Measurements from ENCODE around the gene PXMP4. TPM values are rescaled to one million over a fixed set of nuclear protein-coding genes. Genes with fewer than 3 reads are reported as not detected.
"Not testable (repeated sequence)": the region's sequence is repeated elsewhere in the genome, so short reads cannot be mapped to it uniquely, and the experiment has no call there.

PXMP4 gene
- total RNA-seq, 2 experiments from 2014 or later = 13.4 to 19.2 TPM

GRCh38 chr20:33707668-33708067 lies 12.4 kb downstream of the PXMP4 start:
- POLR2A ChIA-PET = no interaction called here
- no peak overlapping the region for H3K27ac Mint-ChIP-seq
- ATAC-seq (ENCODE audit: low read depth) = no peak

GRCh38 chr20:33704197-33704924 lies 15.7 kb downstream of the PXMP4 start:
- peaks cover 2% of the 10 kb centered on the region for H3K9me3 Mint-ChIP-seq
- no peaks in the 10 kb centered on the region for H3K27me3 Mint-ChIP-seq
- no peak overlapping the region for H3K4me3 Mint-ChIP-seq
- H3K4me1 Mint-ChIP-seq = no peaks in the 10 kb centered on the region
- DNase-seq = no peak
- H3K36me3 Mint-ChIP-seq = peaks cover 5% of the 10 kb centered on the region
- ATAC-seq (ENCODE audit: low read depth) = no peak
- POLR2A ChIA-PET = interaction anchor here (1.7 kb wide), 1 partner anchor 16 kb away, joined by 5 read pairs; the partner anchor contains the start of gene PXMP4
- no peak overlapping the region for H3K27ac Mint-ChIP-seq

More at GRCh38 chr20:33707668-33708067, 12.4 kb downstream of the PXMP4 start:
- Mint-ChIP-seq H3K9me3 (no peaks in the 10 kb centered on the region), H3K27me3 (no peaks in the 10 kb centered on the region), H3K4me1 (peaks cover 5% of the 10 kb centered on the region), H3K4me3 (no peak overlapping the region), H3K36me3 (peaks cover 22% of the 10 kb centered on the region)
- no peak for DNase-seq

GRCh38 chr20:33703498-33704137 lies 16.5 kb downstream of the PXMP4 start:
- H3K36me3 Mint-ChIP-seq = peaks cover 5% of the 10 kb centered on the region
- DNase-seq (no peak), ATAC-seq (ENCODE audit: low read depth) (no peak)
- no peaks in the 10 kb centered on the region for H3K27me3 Mint-ChIP-seq
- peaks cover 2% of the 10 kb centered on the region for H3K9me3 Mint-ChIP-seq
- H3K27ac Mint-ChIP-seq = no peak overlapping the region
- no peak overlapping the region for H3K4me3 Mint-ChIP-seq
- POLR2A ChIA-PET = interaction anchor here (1.7 kb wide), 1 partner anchor 16 kb away, joined by 5 read pairs; the partner anchor contains the start of gene PXMP4
- no peaks in the 10 kb centered on the region for H3K4me1 Mint-ChIP-seq

- H3K36me3 Mint-ChIP-seq = peaks cover 7% of the 10 kb centered on the region
- H3K4me1 Mint-ChIP-seq = no peaks in the 10 kb centered on the region
- POLR2A ChIA-PET = no interaction called here
- no peak overlapping the region for H3K27ac Mint-ChIP-seq
- no peak overlapping the region for H3K4me3 Mint-ChIP-seq
- ATAC-seq (ENCODE audit: low read depth) (no peak), DNase-seq (no peak)
- H3K9me3 Mint-ChIP-seq = peaks cover 2% of the 10 kb centered on the region
- no peaks in the 10 kb centered on the region for H3K27me3 Mint-ChIP-seq
These were observed 17.2 kb downstream of the PXMP4 start for GRCh38 chr20:33702861-33703260.

GRCh38 chr20:33701629-33702450 lies 18.3 kb downstream of the PXMP4 start:
- Mint-ChIP-seq H3K27me3 (no peaks in the 10 kb centered on the region), H3K36me3 (peaks cover 7% of the 10 kb centered on the region), H3K4me1 (no peaks in the 10 kb centered on the region), H3K9me3 (peaks cover 2% of the 10 kb centered on the region), H3K4me3 (no peak overlapping the region), H3K27ac (no peak overlapping the region)
- no peak for DNase-seq
- POLR2A ChIA-PET = no interaction called here
- no peak for ATAC-seq (ENCODE audit: low read depth)

- H3K36me3 Mint-ChIP-seq; H3K27ac Mint-ChIP-seq; H3K9me3 Mint-ChIP-seq; POLR2A ChIA-PET; DNase-seq; H3K4me1 Mint-ChIP-seq; ATAC-seq (ENCODE audit: low read depth); H3K4me3 Mint-ChIP-seq; H3K27me3 Mint-ChIP-seq: not testable (repeated sequence)
These were observed 19.2 kb downstream of the PXMP4 start for GRCh38 chr20:33700696-33701441.

GRCh38 chr20:33698966-33699365 lies 21.1 kb downstream of the PXMP4 start:
- POLR2A ChIA-PET; ATAC-seq (ENCODE audit: low read depth); H3K4me1 Mint-ChIP-seq; H3K36me3 Mint-ChIP-seq; H3K9me3 Mint-ChIP-seq; H3K4me3 Mint-ChIP-seq; DNase-seq; H3K27me3 Mint-ChIP-seq; H3K27ac Mint-ChIP-seq: not testable (repeated sequence)

GRCh38 chr20:33697129-33697528 lies 23.0 kb downstream of the PXMP4 start:
- H3K27ac Mint-ChIP-seq = no peak overlapping the region
- ATAC-seq (ENCODE audit: low read depth) = no peak
- POLR2A ChIA-PET = interaction anchor here (0.5 kb wide), 1 partner anchor 44 kb away, joined by 4 read pairs; no protein-coding TSS in a partner anchor

GRCh38 chr20:33696448-33696847 lies 23.7 kb downstream of the PXMP4 start:
- ATAC-seq (ENCODE audit: low read depth) = no peak
- H3K9me3 Mint-ChIP-seq = no peaks in the 10 kb centered on the region
- peaks cover 2% of the 10 kb centered on the region for H3K36me3 Mint-ChIP-seq
- no peak overlapping the region for H3K4me3 Mint-ChIP-seq
- POLR2A ChIA-PET = interaction anchor here (0.5 to 0.6 kb wide), 2 partner anchors 45 to 413 kb away, joined by 4 to 5 read pairs; no protein-coding TSS in a partner anchor
- no peaks in the 10 kb centered on the region for H3K27me3 Mint-ChIP-seq
- H3K27ac Mint-ChIP-seq = no peak overlapping the region
- DNase-seq = no peak
- peaks cover 3% of the 10 kb centered on the region for H3K4me1 Mint-ChIP-seq

More at GRCh38 chr20:33697129-33697528, 23.0 kb downstream of the PXMP4 start:
- H3K27me3 Mint-ChIP-seq = no peaks in the 10 kb centered on the region
- no peak for DNase-seq
- H3K9me3 Mint-ChIP-seq = peaks cover 2% of the 10 kb centered on the region
- H3K4me1 Mint-ChIP-seq = peaks cover under 1% of the 10 kb centered on the region
- no peak overlapping the region for H3K4me3 Mint-ChIP-seq
- H3K36me3 Mint-ChIP-seq = peaks cover 2% of the 10 kb centered on the region

GRCh38 chr20:33694639-33695012 lies 25.5 kb downstream of the PXMP4 start:
- Mint-ChIP-seq H3K9me3 (no peaks in the 10 kb centered on the region), H3K36me3 (peaks cover 2% of the 10 kb centered on the region), H3K4me3 (no peak overlapping the region), H3K27me3 (no peaks in the 10 kb centered on the region), H3K4me1 (peaks cover 17% of the 10 kb centered on the region), H3K27ac (no peak overlapping the region)
- DNase-seq = no peak
- ATAC-seq (ENCODE audit: low read depth) = no peak
- POLR2A ChIA-PET = interaction anchor here (1.4 kb wide), 1 partner anchor 25 kb away, joined by 3 read pairs; the partner anchor contains the start of gene PXMP4

GRCh38 chr20:33693741-33694638 lies 26.1 kb downstream of the PXMP4 start:
- Mint-ChIP-seq H3K36me3 (peaks cover 2% of the 10 kb centered on the region), H3K4me3 (no peak overlapping the region), H3K27me3 (no peaks in the 10 kb centered on the region), H3K9me3 (no peaks in the 10 kb centered on the region), H3K4me1 (peaks cover 23% of the 10 kb centered on the region), H3K27ac (no peak overlapping the region)
- no peak for ATAC-seq (ENCODE audit: low read depth)
- DNase-seq = no peak
- POLR2A ChIA-PET = no interaction called here

GRCh38 chr20:33693289-33693688 lies 26.8 kb downstream of the PXMP4 start:
- DNase-seq (no peak), ATAC-seq (ENCODE audit: low read depth) (no peak)
- Mint-ChIP-seq H3K27ac (peak overlapping the region; percentile 16), H3K9me3 (no peaks in the 10 kb centered on the region), H3K4me3 (no peak overlapping the region), H3K27me3 (no peaks in the 10 kb centered on the region), H3K4me1 (peaks cover 30% of the 10 kb centered on the region), H3K36me3 (peaks cover under 1% of the 10 kb centered on the region)
- POLR2A ChIA-PET = no interaction called here
